AG09309 (cell line): ENCODE measurements around the gene MAPKAP1.
"Not testable (repeated sequence)": the region's sequence is repeated elsewhere in the genome, so short reads cannot be mapped to it uniquely, and the experiment has no call there.

Experiments used
- DNase-seq: peaks from one replicate; pipeline ENCODE4 v3.0.0-alpha.2; 2010; ENCODE audit warnings: low read depth
- H3K4me3 ChIP-seq: 2 replicates; pipeline ENCODE4 v1.5.1; 2011; ENCODE audit warnings: mild to moderate bottlenecking, low read depth, low read length, moderate library complexity; ENCODE audit not compliant: control insufficient read depth
- TF ChIP-seq, protein P1 (sequence below): IDR thresholded peaks from 2 replicates; pipeline ENCODE4 v1.5.1; 2011; ENCODE audit warnings: mild to moderate bottlenecking, low read depth, low read length, inconsistent platforms; ENCODE audit not compliant: insufficient read depth, control insufficient read depth; ENCODE audit errors: missing control alignments

MAPKAP1 gene

DNA sequence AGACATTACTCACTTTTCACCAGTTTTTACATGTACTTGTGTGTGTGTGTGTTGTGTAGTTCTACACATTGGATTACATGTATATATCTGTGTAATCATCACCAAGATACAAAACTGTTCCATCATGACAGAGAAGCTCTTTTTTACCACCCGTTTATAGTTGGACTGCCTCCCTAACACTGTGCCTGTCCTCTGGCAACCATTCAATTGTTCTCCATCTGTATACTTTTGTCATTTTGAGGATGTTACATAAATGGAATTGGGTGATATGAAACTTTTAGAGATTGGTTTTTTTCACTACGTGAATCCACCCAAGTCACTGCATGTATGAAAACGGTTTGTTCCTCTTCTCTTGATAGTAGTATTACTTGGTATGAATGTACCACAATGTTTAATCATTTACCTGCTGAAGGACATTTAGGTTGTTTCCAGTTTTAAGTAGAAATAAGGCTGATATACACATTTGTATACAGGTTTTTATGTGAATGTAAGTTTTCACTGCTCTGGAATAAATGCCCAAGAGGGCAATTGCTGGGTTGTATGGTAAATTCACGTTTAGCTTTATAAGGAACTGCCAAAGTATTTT, 126.2 kb downstream of the MAPKAP1 start:
- no peak overlapping the region for H3K4me3 ChIP-seq
- DNase-seq, result no peak
- TF ChIP-seq, protein P1, sequence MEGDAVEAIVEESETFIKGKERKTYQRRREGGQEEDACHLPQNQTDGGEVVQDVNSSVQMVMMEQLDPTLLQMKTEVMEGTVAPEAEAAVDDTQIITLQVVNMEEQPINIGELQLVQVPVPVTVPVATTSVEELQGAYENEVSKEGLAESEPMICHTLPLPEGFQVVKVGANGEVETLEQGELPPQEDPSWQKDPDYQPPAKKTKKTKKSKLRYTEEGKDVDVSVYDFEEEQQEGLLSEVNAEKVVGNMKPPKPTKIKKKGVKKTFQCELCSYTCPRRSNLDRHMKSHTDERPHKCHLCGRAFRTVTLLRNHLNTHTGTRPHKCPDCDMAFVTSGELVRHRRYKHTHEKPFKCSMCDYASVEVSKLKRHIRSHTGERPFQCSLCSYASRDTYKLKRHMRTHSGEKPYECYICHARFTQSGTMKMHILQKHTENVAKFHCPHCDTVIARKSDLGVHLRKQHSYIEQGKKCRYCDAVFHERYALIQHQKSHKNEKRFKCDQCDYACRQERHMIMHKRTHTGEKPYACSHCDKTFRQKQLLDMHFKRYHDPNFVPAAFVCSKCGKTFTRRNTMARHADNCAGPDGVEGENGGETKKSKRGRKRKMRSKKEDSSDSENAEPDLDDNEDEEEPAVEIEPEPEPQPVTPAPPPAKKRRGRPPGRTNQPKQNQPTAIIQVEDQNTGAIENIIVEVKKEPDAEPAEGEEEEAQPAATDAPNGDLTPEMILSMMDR, result no peak

DNA sequence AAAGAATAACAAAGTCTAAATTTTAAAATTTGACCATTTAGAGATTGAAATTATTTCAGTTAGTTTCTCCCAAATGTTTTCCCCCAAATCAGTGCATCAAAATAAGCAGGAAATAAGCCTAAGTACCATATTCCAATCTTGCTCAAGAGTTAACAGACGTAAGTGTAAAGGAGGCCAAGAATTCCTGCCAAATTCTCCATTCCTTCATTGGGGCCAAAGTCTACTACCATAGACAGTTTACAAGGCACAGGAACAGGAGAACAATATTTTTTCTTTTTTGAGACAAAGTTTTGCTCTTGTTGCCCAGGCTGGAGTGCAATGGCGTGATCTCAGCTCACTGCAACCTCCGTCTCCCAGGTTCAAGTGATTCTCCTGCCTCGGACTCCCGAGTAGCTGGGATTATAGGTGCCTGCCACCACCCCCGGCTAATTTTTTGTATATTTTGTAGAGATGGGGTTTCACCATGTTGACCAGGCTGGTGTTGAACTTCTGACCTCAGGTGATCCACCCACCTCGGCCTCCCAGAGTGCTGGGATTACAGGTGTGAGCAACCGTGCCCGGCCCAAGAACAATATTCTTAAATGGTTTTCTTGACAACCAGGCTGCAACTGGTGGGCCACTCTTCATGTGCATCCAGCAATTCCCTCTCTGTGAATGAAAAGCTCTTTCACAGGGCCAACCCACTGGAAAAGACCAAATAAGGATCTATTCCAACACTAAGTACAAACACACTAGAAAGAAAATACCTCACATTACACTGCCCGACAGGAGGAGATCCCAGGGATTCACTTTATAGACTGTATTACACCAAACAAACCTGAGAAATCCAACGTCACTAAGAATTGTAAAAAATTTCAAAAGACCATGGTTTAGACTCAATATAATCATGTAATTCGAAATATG, 127.7 kb downstream of the MAPKAP1 start:
- TF ChIP-seq, protein P1, result no peak
- no peak overlapping the region for H3K4me3 ChIP-seq

DNA sequence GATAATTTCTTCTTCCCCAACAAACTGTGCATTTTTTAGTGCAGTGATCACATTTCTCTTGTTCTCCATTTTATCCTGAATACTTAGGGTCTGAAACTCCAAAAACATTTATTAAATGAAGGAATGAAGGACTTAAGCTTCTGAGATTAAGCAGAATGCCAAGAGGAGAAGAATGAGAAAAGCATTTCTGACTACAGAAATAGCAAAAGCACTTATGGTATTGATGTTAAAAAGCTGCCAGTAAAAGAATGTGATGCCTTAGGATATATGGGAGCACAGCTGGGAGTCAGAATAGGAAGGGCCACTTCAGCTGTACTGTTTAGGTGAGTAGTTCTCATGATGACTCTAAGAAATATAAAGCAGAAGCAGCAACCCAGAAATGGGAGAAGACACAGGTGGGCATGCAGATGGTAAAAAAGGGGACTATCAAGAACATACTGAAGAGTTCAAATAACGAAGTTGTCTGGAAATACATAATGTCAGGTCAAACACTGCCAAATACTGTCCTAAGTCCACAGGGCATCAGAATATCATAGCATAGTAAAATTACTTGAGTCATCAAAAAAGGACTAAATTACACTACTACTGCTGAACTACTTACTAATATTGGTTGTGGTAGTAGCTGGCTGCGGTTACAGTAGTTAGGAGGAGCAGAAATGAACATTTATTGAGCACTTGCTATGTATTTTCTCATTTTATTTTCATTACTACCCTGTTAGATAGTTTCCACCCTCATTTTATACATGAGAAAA, 132.7 kb downstream of the MAPKAP1 start:
- H3K4me3 ChIP-seq, result no peak overlapping the region
- DNase-seq, result no peak
- TF ChIP-seq, protein P1, result no peak

More for the DNA sequence above, 127.7 kb downstream of the MAPKAP1 start:
- no peak for DNase-seq

- H3K4me3 ChIP-seq, DNase-seq: not testable (repeated sequence)
These were observed 134.5 kb downstream of the MAPKAP1 start for GRCh38 chr9:125572461-125572860.

DNA sequence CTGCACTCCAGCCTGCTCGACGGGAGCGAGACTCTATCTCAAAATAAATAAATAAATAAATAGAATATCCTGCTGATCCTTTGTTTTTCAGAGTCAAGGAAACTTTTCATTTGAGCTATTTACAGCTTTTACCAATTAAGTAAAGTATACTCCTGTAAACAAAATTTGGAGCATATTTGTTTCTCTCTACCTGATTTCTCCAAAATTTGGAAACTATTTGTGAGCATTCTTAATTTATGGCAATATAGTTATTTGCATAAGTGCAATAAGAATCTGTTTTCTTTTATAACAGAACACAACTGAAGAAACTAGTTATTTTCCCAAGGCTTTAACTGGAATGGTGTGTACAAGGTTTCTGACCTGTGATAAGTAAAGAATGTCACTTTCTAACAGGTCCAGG, 135.2 kb downstream of the MAPKAP1 start:
- DNase-seq, H3K4me3 ChIP-seq: not testable (repeated sequence)

- TF ChIP-seq, protein P1, result no peak
- DNase-seq, result no peak
- no peak overlapping the region for H3K4me3 ChIP-seq
These were observed 136.8 kb downstream of the MAPKAP1 start for GRCh38 chr9:125570246-125570645.

DNA sequence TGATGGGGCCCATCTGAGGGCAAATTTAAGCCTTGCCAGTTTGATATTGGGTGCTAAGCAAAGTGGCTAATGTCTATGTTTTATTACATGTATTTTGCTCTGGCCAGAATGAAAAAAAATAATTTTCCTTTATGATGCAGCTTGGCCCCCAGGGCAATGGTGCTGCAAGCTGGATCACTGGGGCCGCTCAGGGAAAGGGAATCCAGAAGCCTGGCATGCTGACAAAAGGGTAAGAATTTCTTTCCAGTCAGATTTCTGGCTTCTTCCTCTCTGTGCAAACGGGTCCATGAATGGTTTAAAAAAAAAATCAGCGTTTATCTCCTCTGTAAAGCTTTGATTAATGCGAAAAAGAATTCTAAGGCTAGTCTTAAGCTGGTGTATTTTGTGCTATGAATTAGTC, 138.4 kb downstream of the MAPKAP1 start:
- TF ChIP-seq, protein P1, result no peak
- no peak overlapping the region for H3K4me3 ChIP-seq
- no peak for DNase-seq

- DNase-seq, H3K4me3 ChIP-seq: not testable (repeated sequence)
These were observed 141.0 kb downstream of the MAPKAP1 start for GRCh38 chr9:125566051-125566450.
